NCI-H1105 (cell line): ENCODE results near the gene LIN7A.

Source experiments
- DNase-seq: peaks from one replicate; lab custom pipeline; 2025; lab: John Stamatoyannopoulos, UW

Gene LIN7A

DNA sequence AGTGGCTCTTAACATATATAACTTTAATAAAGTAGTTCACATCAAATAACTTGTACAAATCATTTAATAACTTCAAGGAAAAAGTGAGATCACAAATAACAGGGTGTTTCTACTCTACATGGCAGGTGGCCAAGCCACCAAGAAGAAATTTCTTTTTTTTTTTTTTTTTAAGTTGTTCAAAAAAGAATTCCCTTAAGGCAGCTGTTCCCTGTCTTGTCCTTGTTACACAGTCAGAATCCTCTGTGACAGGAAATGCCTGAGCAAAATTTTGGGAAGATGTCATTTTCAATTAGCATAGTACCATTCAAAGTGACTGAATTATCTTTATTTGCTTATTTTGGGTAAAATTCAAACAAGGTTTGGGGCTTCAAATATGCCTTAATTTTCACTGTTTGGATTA is 79.4 kb downstream of the LIN7A start:
- DNase-seq = no peak

DNA sequence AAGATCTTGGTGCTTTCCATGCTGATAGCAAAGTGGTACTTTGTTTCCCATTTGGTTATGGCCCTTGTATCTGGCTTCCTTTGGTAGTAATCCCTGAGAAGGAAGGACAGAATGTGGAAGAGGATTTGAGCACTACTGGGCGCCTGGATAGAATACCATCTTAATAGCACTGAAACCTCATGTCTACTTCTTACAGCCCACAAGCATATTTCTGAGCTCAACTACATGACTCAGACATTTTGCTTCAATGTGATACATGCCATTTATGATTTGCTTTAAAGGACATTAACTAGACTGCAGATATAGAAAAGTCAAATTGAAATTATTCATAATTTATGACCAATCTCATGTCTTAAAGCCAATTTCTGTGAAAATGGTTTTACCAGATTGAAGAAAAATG is 80.4 kb downstream of the LIN7A start:
- no peak for DNase-seq

- no peak for DNase-seq
Measured at GRCh38 chr12:80849337-80849736, 88.4 kb downstream of the LIN7A start.

DNA sequence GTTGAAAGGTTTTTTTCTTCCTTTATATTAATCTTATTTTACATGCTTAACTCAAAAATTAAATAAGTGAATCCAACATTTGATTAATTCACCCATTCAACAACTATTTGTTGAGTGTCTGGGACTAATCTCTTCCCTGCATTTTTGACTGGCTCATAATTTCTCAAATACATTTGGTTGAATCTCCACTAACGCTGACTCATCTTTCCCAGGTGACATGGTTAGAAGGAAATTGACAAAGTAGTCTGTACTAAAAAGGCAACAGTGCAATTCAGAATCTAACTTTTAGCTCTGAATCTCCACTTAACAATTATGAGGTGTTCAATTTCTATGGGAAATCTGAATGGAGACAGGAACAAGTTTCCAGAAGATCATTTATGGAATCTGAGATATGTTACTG is 88.9 kb downstream of the LIN7A start:
- no peak for DNase-seq

DNA sequence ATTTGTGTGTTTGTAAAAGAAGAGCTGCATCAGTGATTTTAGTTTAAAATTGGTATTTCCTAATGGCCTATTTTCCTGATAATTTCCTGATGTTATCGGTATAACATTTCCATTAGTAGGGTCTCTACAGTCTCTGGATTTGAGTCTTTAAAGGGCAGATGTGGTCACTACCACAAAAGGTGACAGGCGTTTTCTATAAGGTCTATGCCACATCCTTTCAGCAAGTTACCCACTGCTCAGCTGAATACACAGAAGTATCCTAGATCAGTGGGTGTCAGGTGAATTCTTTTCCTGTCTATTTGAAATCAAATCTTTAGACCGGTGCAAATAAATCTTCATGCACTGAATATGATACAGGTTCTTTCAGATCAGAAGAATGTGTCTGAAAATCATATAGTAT is 90.2 kb downstream of the LIN7A start:
- DNase-seq = no peak

DNA sequence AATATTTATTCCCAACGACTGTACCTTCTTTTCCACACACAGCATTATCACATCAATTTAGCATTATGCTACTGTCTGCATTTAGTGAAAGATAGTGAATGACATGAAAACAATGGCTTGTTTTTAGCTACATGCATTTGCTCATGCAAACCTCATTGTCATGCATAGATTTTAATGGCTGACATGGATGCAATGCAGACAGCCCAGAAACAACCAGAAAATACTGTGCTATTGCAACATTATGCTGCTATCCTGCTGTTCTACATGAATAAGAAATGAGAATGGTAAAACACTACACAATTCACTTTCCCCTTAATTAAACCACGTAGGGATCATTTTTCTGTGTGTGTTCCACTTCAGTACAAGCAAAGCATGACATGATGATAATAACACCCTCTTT is 90.8 kb downstream of the LIN7A start:
- no peak for DNase-seq

DNA sequence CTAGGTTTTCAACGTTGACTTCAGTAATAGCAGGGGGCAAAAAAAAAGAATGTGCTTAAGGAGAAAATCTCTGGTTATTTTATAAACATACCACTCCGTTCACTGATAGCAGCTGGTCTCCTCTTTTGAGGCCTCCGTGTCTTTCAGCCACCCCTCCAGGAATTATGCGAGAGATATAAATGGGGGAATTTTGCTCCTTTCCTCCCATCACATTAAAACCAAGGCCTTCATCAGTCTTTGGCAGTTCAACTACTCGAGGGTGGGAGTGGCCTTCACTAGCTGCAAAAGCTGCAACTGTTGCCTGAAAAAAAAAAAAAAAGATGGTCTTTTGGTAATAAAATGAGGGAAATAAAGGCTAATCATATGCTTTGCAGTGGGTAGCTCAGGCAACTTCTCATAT is 92.1 kb downstream of the LIN7A start:
- DNase-seq = no peak

- no peak for DNase-seq
Measured at GRCh38 chr12:80843969-80844368, 93.8 kb downstream of the LIN7A start.

GRCh38 chr12:80838708-80839107 is 99.0 kb downstream of the LIN7A start:
- DNase-seq = no peak

DNA sequence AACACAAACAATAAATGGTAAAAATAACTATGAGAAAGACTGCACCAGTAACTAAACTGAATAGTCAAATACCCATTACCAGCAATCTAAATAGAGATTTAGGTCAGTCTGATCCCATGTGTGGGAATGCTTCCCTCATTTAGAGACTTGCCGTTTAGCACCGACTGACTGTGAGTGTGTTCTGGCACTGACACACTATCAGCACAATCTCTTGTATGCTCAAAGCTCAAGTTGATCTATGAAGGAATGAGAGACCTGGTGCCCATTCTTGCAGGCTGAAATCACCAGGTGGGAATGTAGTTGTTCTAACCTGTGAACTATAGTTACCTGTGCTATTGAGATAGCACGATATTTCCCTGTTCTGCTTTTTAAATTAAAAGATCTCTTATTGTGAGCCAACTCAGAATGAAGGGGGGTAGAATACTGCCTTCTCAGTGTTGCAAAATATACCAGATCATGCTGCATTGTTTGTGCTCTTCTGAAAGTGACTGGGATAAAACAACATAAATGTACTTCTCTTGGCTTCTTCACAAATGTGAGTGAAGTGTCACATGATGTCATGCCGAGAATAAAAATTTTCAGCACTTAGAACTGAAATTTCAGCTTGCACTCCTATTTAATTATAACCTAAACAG is 99.6 kb downstream of the LIN7A start:
- DNase-seq = no peak

GRCh38 chr12:80837342-80837978 is 100.3 kb downstream of the LIN7A start:
- DNase-seq = peak; percentile 21

GRCh38 chr12:80834724-80835123 is 103.0 kb downstream of the LIN7A start:
- no peak for DNase-seq

GRCh38 chr12:80830533-80831088 is 107.1 kb downstream of the LIN7A start:
- no peak for DNase-seq

DNA sequence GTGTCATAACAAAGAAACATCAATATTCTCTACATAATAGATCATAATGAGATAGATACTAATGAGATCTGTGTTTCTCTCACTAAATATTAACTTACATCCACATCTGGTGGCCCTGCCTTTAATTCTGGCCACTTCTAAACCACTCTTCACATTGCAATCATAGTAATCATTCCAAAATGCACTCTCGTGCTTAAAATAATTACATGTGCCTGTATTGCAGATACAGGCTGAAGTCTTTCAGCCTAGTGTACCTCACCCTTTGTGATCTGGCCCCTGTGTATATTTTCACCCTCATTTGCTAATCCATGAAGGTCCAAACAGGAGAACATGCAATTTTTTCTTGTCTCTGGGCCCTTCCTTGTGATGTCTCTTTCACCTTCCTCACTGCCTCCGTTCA is 108.0 kb downstream of the LIN7A start:
- DNase-seq = no peak

DNA sequence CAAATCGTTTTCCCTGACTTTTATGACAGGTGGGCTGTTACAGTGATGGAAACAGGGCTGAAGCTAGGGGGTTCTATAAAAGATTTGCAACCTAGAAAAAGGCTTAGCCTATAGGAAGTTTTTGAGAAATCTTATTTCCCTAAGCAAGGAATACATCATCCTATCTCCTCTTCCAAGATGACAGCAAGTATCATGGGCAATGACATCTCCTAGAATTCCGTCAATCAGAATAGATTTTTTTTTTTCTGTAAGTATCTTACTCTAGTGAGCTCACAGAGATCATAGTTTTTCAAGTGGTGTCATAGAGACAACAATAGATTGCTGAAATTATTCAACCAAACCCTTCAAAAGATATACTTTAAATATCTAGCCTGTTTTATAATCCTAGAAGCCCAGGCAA is 112.2 kb downstream of the LIN7A start:
- no peak for DNase-seq

GRCh38 chr12:80823393-80823792 is 114.3 kb downstream of the LIN7A start:
- DNase-seq = no peak

GRCh38 chr12:80821513-80822000 is 116.2 kb downstream of the LIN7A start:
- no peak for DNase-seq

DNA sequence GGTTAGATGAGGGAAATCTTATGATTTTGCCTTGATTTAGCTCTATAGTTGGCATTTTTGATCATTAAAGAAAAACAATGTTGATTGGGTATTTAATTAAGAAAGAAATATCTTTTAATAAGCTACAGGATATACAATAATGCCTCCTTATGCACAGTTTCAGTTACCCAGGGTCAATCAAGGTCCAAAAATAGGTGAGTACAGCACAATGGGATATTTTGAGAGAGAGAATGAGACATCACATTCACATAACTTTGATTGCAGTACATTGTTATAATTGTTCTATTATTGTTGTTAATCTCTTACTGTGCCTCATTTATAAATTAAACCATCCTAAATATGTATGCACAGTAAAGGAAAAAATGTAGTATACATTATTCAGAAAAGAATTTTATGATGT is 118.9 kb downstream of the LIN7A start:
- no peak for DNase-seq

- DNase-seq = no peak
Measured at GRCh38 chr12:80815351-80815750, 122.4 kb downstream of the LIN7A start.

- DNase-seq = no peak
Measured at GRCh38 chr12:80814453-80814852, 123.3 kb downstream of the LIN7A start.

- no peak for DNase-seq
Measured at GRCh38 chr12:80813820-80814219, 123.9 kb downstream of the LIN7A start.

DNA sequence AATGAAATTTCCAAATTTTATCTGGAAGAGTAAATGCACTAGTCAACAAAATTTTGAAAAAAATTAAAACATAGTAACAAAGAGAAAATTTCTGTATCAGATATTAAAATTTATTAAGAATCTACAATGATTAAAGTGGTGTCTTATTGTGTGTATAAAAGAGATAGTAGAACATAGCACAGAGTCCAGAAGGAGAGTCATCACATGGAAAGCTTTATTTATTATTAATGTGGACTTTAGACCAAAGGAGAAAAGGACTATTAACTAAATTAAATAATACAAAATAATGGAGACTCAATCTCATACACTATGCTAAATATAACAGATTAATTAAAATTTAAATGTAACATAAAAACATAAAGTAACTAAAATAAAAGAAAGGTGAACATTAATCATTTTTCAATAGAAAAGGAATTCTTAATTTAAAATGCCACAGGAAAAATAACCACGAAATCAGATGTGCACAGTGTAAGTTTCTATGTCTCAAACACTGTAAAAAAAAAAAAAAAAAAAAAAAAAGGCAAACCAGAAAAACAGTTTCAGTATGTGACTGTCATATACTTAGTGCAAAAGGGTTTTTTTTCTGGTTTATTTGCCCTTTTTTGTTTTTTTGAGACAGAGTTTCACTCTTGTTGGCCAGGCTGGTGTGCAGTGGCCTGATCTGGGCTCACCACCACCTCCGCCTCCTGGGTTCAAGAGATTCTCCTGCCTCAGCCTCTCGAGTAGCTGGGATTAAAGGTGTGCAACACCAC is 125.6 kb downstream of the LIN7A start:
- DNase-seq = no peak

DNA sequence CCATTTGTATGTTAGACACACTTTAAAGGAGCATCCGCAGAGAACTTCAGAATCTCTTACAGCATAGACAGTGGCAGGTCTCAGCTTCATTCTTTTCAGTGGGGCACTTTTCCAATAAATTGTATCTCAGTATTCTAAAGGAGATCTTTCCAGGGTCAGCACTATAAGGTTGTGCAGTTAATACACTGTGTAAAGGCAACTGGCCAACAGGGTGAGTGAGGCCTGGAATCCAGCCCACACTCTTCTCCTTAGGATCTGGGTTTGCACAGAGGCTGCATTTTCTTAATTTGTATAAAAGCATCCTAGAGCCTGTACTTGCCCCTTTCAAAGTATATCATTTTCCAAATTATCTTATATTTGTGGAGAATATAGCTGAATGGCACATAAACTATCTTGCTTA is 126.9 kb downstream of the LIN7A start:
- DNase-seq = no peak
